HTERT RPE-1 (cell line): ENCODE data around the gene SNTN.
"Not testable (repeated sequence)": the region's sequence is repeated elsewhere in the genome, so short reads cannot be mapped to it uniquely, and the experiment has no call there.

Experiments used
- in situ Hi-C: fragments of 300-500 bp; cut with MboI; formaldehyde crosslinking; loops from 4 replicates; pipeline ENCODE4 v1.14.3; 2020; ENCODE audit warnings: low sequenced_read_pairs

SNTN gene

GRCh38 chr3:63652066-63652725, at the start of gene SNTN:
Gene SNTN, plus strand, starts transcription at chr3:63652675. Its CDS starts 13 bp downstream, at chr3:63652688.
- in situ Hi-C loops: no loop called here

GRCh38 chr3:63607716-63608115, 44.8 kb upstream of the SNTN start:
- in situ Hi-C loops: no loop called here

GRCh38 chr3:63609408-63609807, 43.1 kb upstream of the SNTN start:
- in situ Hi-C loops: no loop called here

GRCh38 chr3:63609834-63610233, 42.6 kb upstream of the SNTN start:
- in situ Hi-C loops: no loop called here

GRCh38 chr3:63611382-63611781, 41.1 kb upstream of the SNTN start:
- in situ Hi-C loops: no loop called here

GRCh38 chr3:63613561-63613960, 38.9 kb upstream of the SNTN start:
- in situ Hi-C loops: no loop called here

GRCh38 chr3:63617391-63617790, 35.1 kb upstream of the SNTN start:
- in situ Hi-C loops: no loop called here

GRCh38 chr3:63624941-63625560, 27.4 kb upstream of the SNTN start:
- in situ Hi-C loops: no loop called here

- in situ Hi-C loops: no loop called here
Measured at GRCh38 chr3:63631670-63632069, 20.8 kb upstream of the SNTN start.

- in situ Hi-C loops: no loop called here
Measured at GRCh38 chr3:63635186-63635585, 17.3 kb upstream of the SNTN start.

GRCh38 chr3:63639806-63640205, 12.7 kb upstream of the SNTN start:
- in situ Hi-C loops: no loop called here

GRCh38 chr3:63642488-63642887, 10.0 kb upstream of the SNTN start:
- in situ Hi-C loops: no loop called here

GRCh38 chr3:63644212-63644797, 8.2 kb upstream of the SNTN start:
- in situ Hi-C loops: no loop called here

GRCh38 chr3:63644928-63645781, 7.3 kb upstream of the SNTN start:
- in situ Hi-C loops: not testable (repeated sequence)

GRCh38 chr3:63654211-63654610, 1.7 kb downstream of the SNTN start:
- in situ Hi-C loops: no loop called here

GRCh38 chr3:63654931-63655330, 2.5 kb downstream of the SNTN start:
- in situ Hi-C loops: no loop called here

- in situ Hi-C loops: no loop called here
Measured at GRCh38 chr3:63655519-63655918, 3.0 kb downstream of the SNTN start.

GRCh38 chr3:63656786-63657185, 4.3 kb downstream of the SNTN start:
- in situ Hi-C loops: no loop called here

- in situ Hi-C loops: no loop called here
Measured at GRCh38 chr3:63661242-63661641, 8.8 kb downstream of the SNTN start.

GRCh38 chr3:63662011-63662410, 9.5 kb downstream of the SNTN start:
- in situ Hi-C loops: no loop called here

GRCh38 chr3:63662500-63662899, 10.0 kb downstream of the SNTN start:
- in situ Hi-C loops: no loop called here
